A549 (cell line): ENCODE measurements around the gene TMEM151A.

ENCODE experiments used
- JUNB ChIP-seq: fragments of >200 bp; sonication (Bioruptor Twin); formaldehyde crosslinking; IDR thresholded peaks from 2 replicates; pipeline ENCODE4 v1.6.1; 2016
- PBX3 ChIP-seq: IDR thresholded peaks from 2 replicates; pipeline ENCODE4 v1.6.1; 2012
- RFX5 ChIP-seq: fragments of 450-650 bp; IDR thresholded peaks from 2 replicates; pipeline ENCODE4 v1.7.1; 2014; ENCODE audit warnings: antibody characterized with exemption, mild to moderate bottlenecking, moderate library complexity
- USF2 ChIP-seq: fragments of 450-650 bp; IDR thresholded peaks from 2 replicates; pipeline ENCODE4 v1.6.1; 2014; ENCODE audit warnings: antibody characterized with exemption
- TF ChIP-seq, protein P1 (sequence below): fragments of >200 bp; sonication (Bioruptor Twin); formaldehyde crosslinking; IDR thresholded peaks from 3 replicates; pipeline ENCODE4 v1.5.1; 2016

DNA sequence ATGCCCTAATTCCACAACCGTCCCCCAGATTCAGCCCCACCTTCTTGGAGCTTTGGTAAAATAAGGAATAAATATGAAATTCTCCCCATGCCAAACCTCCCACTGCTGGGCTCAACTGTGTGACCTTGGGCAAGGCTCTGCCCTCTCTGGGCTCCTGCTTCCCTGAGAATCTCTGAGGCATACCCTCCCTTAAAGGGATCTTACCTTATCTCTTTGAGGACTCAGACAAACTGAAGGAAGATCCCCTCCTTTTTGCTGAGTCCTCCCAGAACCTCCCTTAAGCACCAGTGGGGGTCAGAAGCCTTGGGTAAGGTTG lies 22.4 kb downstream of the TMEM151A start:
- TF ChIP-seq, protein P1, sequence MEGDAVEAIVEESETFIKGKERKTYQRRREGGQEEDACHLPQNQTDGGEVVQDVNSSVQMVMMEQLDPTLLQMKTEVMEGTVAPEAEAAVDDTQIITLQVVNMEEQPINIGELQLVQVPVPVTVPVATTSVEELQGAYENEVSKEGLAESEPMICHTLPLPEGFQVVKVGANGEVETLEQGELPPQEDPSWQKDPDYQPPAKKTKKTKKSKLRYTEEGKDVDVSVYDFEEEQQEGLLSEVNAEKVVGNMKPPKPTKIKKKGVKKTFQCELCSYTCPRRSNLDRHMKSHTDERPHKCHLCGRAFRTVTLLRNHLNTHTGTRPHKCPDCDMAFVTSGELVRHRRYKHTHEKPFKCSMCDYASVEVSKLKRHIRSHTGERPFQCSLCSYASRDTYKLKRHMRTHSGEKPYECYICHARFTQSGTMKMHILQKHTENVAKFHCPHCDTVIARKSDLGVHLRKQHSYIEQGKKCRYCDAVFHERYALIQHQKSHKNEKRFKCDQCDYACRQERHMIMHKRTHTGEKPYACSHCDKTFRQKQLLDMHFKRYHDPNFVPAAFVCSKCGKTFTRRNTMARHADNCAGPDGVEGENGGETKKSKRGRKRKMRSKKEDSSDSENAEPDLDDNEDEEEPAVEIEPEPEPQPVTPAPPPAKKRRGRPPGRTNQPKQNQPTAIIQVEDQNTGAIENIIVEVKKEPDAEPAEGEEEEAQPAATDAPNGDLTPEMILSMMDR = no peak
- TF ChIP-seq JUNB (no peak), PBX3 (no peak), RFX5 (no peak), USF2 (no peak)
